ENCODE data around the gene PTEN. TPM values are rescaled to one million over a fixed set of nuclear protein-coding genes. Genes with fewer than 3 reads are reported as not detected.
"Not testable (repeated sequence)": the region's sequence is repeated elsewhere in the genome, so short reads cannot be mapped to it uniquely, and the experiment has no call there.

PTEN gene
- total RNA-seq, 1 donor: 169 TPM

DNA sequence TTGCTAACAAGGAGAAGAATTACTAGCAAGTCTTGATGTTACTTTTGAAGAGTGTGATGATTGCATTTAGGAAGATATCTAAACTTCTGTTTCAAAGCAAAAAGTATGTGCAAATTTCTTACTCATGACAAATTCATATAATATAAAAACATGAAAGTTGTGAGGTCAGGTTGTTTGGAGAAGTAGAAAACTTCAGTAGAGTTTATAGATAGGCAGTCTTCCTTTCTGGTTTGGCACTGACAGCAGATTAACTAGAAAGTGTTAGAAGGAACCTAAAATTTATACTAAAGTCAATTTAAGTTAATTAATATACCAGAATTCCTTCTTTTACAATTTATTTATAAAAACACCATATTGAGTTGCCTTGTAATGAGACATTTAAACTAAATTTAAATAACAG lies 16.9 kb downstream of the PTEN start:
- Histone ChIP-seq H2AFZ (ENCODE audit: low read length) (no peak overlapping the region), H3K27me3 (ENCODE audit: insufficient read depth, low read length) (no peaks in the 10 kb centered on the region), H3K4me2 (ENCODE audit: insufficient read depth, low read length) (no peak overlapping the region), H3K79me2 (ENCODE audit: insufficient read depth, low read length) (peaks cover 86% of the 10 kb centered on the region), H3K27ac (ENCODE audit: low read depth, low read length) (no peak overlapping the region), H4K20me1 (ENCODE audit: insufficient read depth, low read length) (peaks cover 16% of the 10 kb centered on the region), H3K36me3 (ENCODE audit: insufficient read depth, low read length) (no peaks in the 10 kb centered on the region), H3K4me1 (ENCODE audit: insufficient read depth, low read length) (peaks cover under 1% of the 10 kb centered on the region), H3K9me3 (ENCODE audit: low read depth, low read length) (no peaks in the 10 kb centered on the region), H3K4me3 (ENCODE audit: insufficient read depth, low read length) (no peak overlapping the region)
- no peak for DNase-seq (ENCODE audit: insufficient read length, low spot score, missing footprints)
- TF ChIP-seq, protein P1, sequence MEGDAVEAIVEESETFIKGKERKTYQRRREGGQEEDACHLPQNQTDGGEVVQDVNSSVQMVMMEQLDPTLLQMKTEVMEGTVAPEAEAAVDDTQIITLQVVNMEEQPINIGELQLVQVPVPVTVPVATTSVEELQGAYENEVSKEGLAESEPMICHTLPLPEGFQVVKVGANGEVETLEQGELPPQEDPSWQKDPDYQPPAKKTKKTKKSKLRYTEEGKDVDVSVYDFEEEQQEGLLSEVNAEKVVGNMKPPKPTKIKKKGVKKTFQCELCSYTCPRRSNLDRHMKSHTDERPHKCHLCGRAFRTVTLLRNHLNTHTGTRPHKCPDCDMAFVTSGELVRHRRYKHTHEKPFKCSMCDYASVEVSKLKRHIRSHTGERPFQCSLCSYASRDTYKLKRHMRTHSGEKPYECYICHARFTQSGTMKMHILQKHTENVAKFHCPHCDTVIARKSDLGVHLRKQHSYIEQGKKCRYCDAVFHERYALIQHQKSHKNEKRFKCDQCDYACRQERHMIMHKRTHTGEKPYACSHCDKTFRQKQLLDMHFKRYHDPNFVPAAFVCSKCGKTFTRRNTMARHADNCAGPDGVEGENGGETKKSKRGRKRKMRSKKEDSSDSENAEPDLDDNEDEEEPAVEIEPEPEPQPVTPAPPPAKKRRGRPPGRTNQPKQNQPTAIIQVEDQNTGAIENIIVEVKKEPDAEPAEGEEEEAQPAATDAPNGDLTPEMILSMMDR (IDR thresholded peaks at IDR 0.05; ENCODE audit: extremely low read depth, low read depth, low read length): no peak

DNA sequence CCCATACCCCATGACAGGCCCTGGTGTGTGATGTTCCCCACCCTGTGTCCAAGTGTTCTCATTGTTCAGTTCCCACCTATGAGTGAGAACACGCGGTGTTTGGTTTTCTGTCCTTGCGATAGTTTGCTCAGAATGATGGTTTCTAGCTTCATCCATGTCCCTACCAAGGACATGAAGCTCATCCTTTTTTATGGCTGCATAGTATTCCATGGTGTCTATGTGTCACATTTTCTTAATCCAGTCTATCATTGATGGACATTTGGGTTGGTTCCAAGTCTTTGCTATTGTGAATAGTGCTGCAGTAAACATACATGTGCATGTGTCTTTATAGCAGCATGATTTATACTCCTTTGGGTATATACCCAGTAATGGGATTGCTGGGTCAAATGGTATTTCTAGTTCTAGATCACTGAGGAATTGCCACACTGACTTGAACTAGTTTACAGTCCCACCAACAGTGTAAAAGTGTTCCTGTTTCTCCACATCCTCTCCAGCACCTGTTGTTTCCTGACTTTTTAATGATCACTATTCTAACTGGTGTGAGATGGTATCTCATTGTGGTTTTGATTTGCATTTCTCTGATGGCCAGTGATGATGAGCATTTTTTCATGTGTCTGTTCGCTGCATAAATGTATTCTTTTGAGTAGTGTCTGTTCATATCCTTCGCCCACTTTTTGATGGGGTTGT lies 18.1 kb downstream of the PTEN start:
- not testable (repeated sequence) for H2AFZ ChIP-seq (ENCODE audit: low read length); H3K27me3 ChIP-seq (ENCODE audit: insufficient read depth, low read length); DNase-seq (ENCODE audit: insufficient read length, low spot score, missing footprints); H3K27ac ChIP-seq (ENCODE audit: low read depth, low read length); H3K4me1 ChIP-seq (ENCODE audit: insufficient read depth, low read length); H3K9me3 ChIP-seq (ENCODE audit: low read depth, low read length); H3K4me3 ChIP-seq (ENCODE audit: insufficient read depth, low read length); H3K4me2 ChIP-seq (ENCODE audit: insufficient read depth, low read length)
- Histone ChIP-seq H3K36me3 (ENCODE audit: insufficient read depth, low read length) (peaks cover 10% of the 10 kb centered on the region), H3K79me2 (ENCODE audit: insufficient read depth, low read length) (peaks cover 87% of the 10 kb centered on the region), H4K20me1 (ENCODE audit: insufficient read depth, low read length) (peaks cover 24% of the 10 kb centered on the region)

DNA sequence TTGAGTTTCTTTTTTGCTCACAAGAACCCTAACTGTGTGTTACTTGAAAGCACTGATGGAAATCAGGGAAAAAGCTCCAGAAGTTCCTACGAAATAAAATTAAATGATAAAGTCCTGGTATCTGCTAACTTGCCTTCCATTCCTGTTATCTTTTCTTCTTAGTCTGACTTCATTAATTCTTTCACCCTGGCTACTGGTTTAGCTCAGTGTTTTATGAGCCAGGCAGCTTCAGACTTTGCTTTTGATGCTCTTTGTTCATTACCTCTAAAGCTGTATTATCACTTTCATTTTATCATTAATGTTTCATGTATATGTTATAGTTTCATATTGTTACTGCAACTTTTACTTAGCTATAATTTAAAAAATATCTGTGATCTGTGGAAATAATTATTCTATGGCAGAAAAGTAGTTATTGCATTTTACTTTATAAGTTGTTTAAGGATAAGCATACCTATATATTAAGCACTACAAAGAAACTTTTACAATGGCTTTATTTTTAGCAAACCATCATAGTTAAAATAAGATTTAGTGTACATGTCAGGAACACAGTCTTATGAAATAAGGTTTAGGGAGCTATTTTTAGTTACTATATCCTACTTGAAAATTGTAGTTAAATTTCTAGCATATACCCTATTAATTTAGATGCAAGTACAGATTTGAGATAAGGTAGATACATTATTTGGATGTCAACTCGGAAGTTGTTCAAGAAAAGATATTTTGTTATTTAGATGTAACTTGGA lies 19.3 kb downstream of the PTEN start:
- Histone ChIP-seq H3K27me3 (ENCODE audit: insufficient read depth, low read length) (no peaks in the 10 kb centered on the region), H3K27ac (ENCODE audit: low read depth, low read length) (no peak overlapping the region), H3K36me3 (ENCODE audit: insufficient read depth, low read length) (peaks cover 14% of the 10 kb centered on the region), H4K20me1 (ENCODE audit: insufficient read depth, low read length) (peaks cover 34% of the 10 kb centered on the region), H3K4me3 (ENCODE audit: insufficient read depth, low read length) (no peak overlapping the region), H3K4me2 (ENCODE audit: insufficient read depth, low read length) (no peak overlapping the region), H3K79me2 (ENCODE audit: insufficient read depth, low read length) (peaks cover 87% of the 10 kb centered on the region), H2AFZ (ENCODE audit: low read length) (no peak overlapping the region), H3K9me3 (ENCODE audit: low read depth, low read length) (peaks cover 3% of the 10 kb centered on the region), H3K4me1 (ENCODE audit: insufficient read depth, low read length) (peaks cover 2% of the 10 kb centered on the region)
- TF ChIP-seq, protein P1 (IDR thresholded peaks at IDR 0.05; ENCODE audit: extremely low read depth, low read depth, low read length): no peak
- no peak for DNase-seq (ENCODE audit: insufficient read length, low spot score, missing footprints)

DNA sequence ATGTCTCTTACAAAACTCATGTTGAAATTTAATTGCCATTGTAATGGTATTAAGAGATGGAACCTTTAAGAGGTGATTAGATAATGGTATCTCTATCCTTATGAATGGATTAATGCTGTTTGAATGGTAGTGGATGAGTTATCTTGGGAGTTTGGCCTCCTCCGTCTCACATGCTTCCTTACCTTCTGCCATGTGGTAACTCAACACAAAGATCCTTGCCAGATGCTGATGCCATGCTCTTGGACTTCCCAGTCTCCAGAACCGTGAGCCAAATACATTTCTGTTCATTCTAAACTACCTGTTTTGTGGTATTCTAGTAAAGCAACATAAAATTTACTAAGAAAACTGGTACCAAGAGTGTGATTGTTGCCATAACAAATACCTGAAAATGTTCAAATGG lies 23.2 kb downstream of the PTEN start:
- H2AFZ ChIP-seq (ENCODE audit: low read length): no peak overlapping the region
- peaks cover 53% of the 10 kb centered on the region for H4K20me1 ChIP-seq (ENCODE audit: insufficient read depth, low read length)

More for the DNA sequence above, 23.2 kb downstream of the PTEN start:
- H3K4me3 ChIP-seq (ENCODE audit: insufficient read depth, low read length): no peak overlapping the region
- no peak overlapping the region for H3K4me2 ChIP-seq (ENCODE audit: insufficient read depth, low read length)
- no peaks in the 10 kb centered on the region for H3K27me3 ChIP-seq (ENCODE audit: insufficient read depth, low read length)
- no peak overlapping the region for H3K27ac ChIP-seq (ENCODE audit: low read depth, low read length)
- no peak for DNase-seq (ENCODE audit: insufficient read length, low spot score, missing footprints)
- H3K9me3 ChIP-seq (ENCODE audit: low read depth, low read length): peaks cover 3% of the 10 kb centered on the region
- TF ChIP-seq, protein P1 (IDR thresholded peaks at IDR 0.05; ENCODE audit: extremely low read depth, low read depth, low read length): no peak
- H3K79me2 ChIP-seq (ENCODE audit: insufficient read depth, low read length): peaks cover 90% of the 10 kb centered on the region
- peaks cover 2% of the 10 kb centered on the region for H3K4me1 ChIP-seq (ENCODE audit: insufficient read depth, low read length)
- peaks cover 18% of the 10 kb centered on the region for H3K36me3 ChIP-seq (ENCODE audit: insufficient read depth, low read length)

Data from osteoblast (primary cell).